Measurements from ENCODE around the gene IGFBP5.

GRCh38 chr2:216739035-216739434 lies 43.7 kb upstream of the IGFBP5 start:
- TF ChIP-seq, protein P1, sequence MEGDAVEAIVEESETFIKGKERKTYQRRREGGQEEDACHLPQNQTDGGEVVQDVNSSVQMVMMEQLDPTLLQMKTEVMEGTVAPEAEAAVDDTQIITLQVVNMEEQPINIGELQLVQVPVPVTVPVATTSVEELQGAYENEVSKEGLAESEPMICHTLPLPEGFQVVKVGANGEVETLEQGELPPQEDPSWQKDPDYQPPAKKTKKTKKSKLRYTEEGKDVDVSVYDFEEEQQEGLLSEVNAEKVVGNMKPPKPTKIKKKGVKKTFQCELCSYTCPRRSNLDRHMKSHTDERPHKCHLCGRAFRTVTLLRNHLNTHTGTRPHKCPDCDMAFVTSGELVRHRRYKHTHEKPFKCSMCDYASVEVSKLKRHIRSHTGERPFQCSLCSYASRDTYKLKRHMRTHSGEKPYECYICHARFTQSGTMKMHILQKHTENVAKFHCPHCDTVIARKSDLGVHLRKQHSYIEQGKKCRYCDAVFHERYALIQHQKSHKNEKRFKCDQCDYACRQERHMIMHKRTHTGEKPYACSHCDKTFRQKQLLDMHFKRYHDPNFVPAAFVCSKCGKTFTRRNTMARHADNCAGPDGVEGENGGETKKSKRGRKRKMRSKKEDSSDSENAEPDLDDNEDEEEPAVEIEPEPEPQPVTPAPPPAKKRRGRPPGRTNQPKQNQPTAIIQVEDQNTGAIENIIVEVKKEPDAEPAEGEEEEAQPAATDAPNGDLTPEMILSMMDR (IDR thresholded peaks at IDR 0.05 in 4 of 5, conservative IDR thresholded peaks at IDR 0.05 in 1 of 5), result no peak
- TF ChIP-seq POLR2A (IDR thresholded peaks at IDR 0.05), result no peak
